GM19240 (cell line): ENCODE results near the gene SOX5.

Experiments used
- DNase-seq: peaks from one replicate; pipeline ENCODE4 v3.0.0; 2011; ENCODE audit warnings: low spot score; ENCODE audit not compliant: insufficient read length

Gene SOX5

GRCh38 chr12:23949348-23950209 is at the start of gene SOX5:
Gene SOX5 (minus strand): TSS chr12:23949670. CDS start chr12:23949601, 69 bp downstream.
- DNase-seq, result no peak

DNA sequence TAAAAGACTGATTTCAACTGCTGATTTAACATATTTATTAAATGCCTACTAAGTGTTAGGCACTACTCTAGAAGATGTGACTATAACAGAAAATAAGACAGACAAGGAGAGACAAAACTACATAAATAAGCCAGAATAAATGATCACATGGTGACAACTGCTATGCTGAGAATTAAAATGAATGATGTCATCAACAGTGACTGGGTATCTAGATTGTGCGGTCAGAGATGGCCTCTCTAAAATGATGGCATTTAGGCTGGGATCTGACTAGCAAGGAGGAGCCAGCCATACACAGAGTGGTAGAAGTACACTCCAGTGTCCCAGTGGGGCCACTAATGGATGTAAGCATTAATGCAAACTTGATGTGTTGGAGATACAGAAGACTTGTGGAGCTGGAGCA is 37.6 kb upstream of the SOX5 start:
- DNase-seq, result no peak

DNA sequence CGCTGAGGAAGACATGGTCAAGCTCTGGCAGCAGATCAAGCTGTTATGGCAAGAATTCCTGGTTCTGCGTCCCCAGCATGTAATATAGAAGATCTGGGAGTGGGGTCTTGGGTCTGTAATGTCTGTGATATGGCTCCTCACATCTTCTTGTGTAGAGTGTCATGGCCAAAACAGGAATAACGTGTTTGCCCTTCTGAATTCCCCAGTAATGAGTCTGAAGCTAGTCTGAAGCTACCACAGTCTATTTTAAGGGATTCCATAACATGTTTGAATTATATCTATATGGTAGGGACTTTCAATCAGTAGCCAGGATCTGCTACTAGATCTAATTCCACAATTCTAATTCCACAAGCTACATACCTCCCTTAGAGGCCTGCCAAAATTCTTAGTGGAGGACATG is 31.4 kb upstream of the SOX5 start:
- DNase-seq, result no peak

DNA sequence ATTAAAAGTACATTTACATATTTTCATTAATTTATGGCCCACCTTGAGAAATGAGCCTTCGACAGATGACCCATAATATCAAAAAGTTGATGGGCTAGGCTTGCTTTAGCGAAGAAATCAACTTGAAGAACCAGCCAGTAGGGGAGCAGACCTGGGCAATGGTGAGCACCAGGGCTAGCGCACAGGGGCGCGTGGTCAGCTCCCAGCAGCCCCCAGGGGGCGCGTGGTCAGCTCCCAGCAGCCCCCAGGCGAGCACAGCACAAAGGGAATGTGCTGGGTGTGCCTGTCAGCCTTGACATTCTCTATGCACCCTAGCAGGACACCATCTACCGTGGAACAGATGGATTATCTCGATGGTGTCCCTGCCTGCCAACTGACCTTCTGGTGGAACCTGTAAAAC is 15.3 kb upstream of the SOX5 start:
- no peak for DNase-seq

GRCh38 chr12:23959826-23960225 is 10.4 kb upstream of the SOX5 start:
- DNase-seq, result no peak

DNA sequence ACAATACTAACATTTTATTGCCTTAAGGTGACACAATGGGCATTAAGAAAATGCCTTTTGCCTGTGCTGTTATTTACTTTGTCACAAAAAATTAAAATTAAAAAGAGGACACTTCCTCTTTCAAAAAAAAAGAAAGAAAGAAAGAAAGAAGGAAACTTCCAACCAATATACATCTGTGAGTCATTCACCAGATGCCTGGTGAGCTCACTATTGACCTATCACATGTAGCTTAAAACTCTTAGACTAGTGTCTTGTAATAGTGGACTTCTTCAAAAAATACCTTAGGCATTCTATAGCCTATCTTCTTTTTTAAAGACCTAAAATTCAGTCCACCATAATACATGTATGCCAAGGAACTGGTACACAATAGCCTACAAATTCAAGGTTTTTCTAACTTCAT is 4.9 kb upstream of the SOX5 start:
- DNase-seq, result no peak

DNA sequence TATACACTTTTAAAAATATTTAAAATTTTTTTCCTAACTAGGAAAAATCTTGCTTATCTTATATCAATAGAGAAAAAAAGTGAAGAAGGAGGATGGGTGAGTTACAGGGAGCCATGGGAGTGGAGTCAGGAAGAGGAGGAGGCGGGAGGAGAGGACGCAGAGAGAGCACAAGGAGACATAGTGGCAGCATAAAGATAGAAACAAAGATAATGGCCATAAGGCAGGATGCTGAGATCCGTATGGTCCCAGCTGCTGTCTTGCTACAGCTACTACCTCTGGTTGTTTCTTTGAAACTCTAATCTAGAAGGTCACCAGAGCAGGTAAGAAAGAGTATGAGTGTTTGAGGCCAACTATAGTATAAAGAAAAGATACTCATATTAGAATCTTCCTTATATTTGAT is 2.6 kb upstream of the SOX5 start:
- DNase-seq, result no peak

GRCh38 chr12:23950775-23951451 is 1.4 kb upstream of the SOX5 start:
- no peak for DNase-seq

GRCh38 chr12:23950210-23950774 is 822 bp upstream of the SOX5 start:
- DNase-seq, result no peak

- DNase-seq, result no peak
These were observed 1.2 kb downstream of the SOX5 start for GRCh38 chr12:23948291-23948690.

DNA sequence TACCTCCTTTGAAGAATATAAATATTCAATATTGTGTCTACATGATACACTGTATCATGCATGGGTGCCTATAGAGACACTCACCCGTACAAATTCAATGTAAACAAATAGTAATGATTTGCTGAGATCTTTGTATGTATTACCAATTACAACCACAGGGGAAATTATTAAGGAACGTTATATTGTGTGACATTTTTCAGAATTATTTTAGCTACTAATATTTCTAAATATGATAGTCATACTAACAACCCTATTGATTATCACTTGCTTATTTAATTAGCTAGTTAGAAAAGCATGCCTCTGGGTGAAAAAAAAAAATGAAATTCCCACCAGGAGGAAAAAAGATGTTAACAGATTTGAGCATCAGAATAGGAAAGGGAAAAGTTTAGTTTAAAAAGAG is 2.1 kb downstream of the SOX5 start:
- no peak for DNase-seq

GRCh38 chr12:23945249-23945648 is 4.2 kb downstream of the SOX5 start:
- DNase-seq, result no peak

- DNase-seq, result no peak
These were observed 5.4 kb downstream of the SOX5 start for GRCh38 chr12:23944067-23944466.

GRCh38 chr12:23942841-23943240 is 6.6 kb downstream of the SOX5 start:
- no peak for DNase-seq

DNA sequence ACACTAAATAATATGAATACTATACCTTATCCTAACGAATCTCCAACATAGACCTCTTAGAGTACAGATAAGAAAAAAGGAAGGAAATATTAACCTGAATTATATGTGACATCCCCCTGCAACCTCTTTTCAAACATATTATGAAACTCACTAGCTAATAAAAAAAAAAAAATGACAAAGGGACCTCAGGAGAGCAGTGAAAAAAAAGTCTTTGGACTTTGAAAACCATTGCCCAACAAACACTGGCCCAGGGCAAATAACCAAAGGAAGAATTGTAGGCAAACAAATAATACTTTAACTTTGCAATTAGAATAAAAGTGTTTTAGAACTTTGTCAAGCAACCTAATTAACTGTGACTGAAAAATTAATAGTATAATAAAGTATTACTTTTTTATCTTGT is 7.7 kb downstream of the SOX5 start:
- DNase-seq, result no peak

- DNase-seq, result no peak
These were observed 11.0 kb downstream of the SOX5 start for GRCh38 chr12:23938422-23938821.

GRCh38 chr12:23931176-23931575 is 18.3 kb downstream of the SOX5 start:
- DNase-seq, result no peak

DNA sequence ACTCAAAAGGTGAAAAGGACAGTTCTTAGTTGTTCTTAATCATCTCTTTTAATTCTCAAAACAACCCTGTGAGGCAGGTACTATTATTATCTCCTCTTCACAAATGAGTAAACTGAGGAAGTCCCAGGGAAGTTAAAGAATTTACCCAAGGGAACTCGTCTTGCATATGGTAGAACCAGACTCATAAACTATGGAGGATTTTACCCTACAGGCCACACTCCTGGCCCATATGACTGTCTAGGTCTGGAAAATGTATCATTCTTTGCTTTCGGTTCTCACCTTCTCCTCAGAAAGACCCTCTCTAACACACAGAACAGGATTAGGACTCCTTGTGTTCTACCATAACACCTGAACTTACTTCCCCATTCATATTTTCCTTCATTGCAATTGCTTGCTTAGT is 18.9 kb downstream of the SOX5 start:
- no peak for DNase-seq

DNA sequence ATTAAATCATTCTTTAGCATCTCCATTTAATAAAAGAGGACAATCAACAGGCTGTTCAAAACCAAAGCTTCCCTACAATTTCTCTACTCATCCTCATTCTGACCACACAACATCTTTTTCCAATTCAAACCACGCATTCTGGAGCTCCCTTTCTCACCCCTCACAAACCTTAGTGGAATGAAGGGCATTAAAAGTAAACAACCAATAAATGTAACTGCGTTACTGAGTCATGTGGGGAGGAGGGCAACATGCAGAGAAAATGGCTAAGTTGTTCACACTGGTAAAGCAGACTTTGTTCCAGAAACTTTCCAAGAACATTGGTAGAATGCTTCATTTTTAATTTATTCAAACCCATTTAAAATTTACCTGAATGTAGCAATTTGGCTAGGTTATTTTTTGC is 19.6 kb downstream of the SOX5 start:
- DNase-seq, result no peak

DNA sequence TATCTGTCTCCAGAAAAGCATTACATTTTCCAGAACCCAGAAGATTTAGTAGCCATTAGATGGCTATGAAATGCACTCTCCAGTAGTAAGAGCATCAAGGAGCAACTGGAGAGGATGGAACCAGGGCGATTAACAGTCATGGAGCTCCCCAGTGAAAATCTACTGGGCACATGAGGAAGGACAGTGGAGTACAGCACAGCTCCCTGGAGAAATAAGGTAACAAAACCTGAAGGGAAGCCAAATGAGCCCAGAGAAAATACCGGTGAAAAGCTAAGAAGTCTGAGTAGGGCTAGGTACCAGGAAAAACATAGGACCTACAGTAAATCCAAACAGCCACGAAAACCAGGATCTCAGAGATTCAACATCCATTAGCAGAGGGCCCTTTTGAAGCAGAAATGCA is 21.6 kb downstream of the SOX5 start:
- no peak for DNase-seq

DNA sequence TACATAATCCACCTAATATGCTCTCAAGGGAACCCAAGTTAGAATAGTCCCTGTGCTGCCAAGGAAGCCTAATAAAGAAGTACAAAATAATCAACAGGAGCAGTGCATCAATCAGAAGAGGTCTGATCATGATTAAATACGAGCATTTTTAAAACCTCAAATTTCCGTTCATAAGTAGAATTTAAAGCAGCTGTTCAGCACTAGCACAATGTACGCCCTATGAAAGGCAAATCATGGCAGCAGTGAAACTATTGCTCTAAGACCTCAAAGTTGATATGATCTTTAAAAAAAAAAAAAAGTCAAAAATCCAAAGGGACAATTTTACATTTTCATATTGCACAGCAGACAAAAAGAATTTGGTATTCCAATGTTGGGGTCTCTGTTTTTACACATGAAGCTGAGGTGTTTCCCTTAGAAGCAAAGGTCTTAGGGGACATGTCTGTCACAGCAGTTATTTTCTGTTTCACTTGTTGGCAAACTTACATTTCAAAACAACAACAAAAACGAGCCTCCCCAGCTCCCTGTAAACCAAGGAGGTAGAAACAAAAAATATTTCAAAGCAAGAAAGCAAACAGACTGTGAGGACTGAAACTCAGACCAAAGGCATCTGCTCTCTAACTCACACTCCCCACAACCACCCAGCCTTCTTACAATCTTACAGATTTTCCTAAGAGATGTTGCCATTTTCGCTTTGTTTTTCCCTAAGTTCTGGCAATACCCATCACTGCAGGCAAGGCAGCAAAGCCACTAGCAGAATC is 28.2 kb downstream of the SOX5 start:
- DNase-seq, result no peak

DNA sequence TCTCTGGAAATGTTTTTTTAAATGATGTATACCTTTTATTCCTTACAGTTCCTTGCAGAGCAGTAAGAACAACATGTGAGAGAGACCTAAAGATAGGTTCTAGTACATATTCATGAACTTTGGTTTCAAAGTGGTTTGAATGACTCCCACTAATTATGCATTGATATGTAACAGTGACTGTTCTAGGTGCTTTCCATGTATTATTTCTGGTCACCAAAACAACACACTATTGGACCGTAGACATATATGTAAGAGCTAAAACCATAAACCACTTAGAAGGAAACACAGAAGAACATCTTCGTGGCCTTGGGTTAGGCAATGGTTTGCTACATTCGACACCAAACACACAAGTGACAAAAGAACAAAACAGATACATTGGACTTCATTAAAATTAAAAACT is 37.9 kb downstream of the SOX5 start:
- no peak for DNase-seq
